GM19397 (cell line): Measurements from ENCODE around the gene TBPL1.
"Not testable (repeated sequence)": the region's sequence is repeated elsewhere in the genome, so short reads cannot be mapped to it uniquely, and the experiment has no call there.

Experiments used
- ATAC-seq: cut with Tn5 transposase; IDR thresholded peaks from one replicate; pipeline ENCODE4 v1.9.1; 2021; ENCODE audit warnings: mild to moderate bottlenecking, moderate library complexity; ENCODE audit not compliant: unreplicated experiment

TBPL1 gene

DNA sequence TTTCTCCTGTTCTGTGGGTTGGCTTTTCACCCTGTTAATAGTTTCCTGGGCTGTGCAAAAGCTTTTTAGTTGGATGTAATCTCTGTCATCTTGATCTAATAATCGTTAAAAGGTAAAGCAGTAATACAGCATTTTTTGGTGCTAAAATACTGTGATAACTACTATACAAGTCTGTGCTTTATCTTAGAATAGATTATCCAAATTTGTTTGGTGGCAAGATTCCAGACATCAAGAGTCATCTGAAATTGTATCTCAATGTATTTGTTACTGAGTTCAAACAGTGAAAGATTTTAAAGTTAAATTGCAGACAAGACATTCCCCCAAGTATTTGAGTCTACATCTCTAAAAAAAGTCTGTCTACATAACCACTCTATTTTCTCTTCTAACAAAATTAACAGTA is 18.8 kb downstream of the TBPL1 start:
- no peak for ATAC-seq

GRCh38 chr6:133972388-133972787 is 19.4 kb downstream of the TBPL1 start:
- ATAC-seq: no peak

DNA sequence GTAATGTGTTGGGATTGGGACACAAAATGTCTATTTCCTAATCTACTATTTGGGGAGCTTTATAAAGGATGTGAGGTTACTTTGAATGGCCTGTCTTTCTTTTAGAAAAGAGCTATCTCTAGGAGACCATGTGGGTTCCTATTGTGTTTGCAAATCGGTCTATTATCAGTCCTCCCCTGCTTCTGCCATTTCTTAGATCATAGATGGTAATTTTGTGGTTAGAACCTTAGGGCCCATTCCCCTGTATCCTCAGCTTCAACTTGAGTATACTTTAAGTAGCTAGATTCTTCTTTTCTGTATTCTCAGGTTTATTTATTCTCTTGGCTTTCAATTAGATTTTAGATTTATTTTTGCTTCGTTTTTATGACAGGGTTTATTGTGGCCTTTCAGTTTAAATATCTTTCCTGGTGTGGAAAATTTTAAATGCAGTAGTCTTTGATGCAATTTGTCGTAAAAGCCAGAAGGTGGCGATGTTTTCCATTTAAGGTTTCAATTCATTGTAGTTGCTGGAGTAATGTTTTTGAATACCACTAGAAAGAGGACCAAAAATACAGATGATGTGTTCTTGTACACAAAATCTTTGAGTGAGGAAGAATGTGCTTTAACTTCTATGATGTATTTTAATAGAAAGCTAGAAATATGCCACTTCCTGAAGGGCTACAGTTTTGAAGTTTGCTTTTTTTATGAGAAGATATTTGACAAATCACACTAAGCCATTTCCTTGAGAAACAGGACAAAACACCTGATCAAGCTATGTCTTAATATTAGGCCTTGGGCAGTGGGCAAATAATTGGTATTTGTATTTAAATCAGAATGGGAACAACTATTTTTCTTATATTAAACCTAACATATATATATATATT is 20.3 kb downstream of the TBPL1 start:
- no peak for ATAC-seq

GRCh38 chr6:133977983-133978895 is 25.2 kb downstream of the TBPL1 start:
- ATAC-seq: no peak

GRCh38 chr6:133978896-133979240 is 25.8 kb downstream of the TBPL1 start:
- no peak for ATAC-seq

GRCh38 chr6:133979269-133979963 is 26.4 kb downstream of the TBPL1 start:
- not testable (repeated sequence) for ATAC-seq

DNA sequence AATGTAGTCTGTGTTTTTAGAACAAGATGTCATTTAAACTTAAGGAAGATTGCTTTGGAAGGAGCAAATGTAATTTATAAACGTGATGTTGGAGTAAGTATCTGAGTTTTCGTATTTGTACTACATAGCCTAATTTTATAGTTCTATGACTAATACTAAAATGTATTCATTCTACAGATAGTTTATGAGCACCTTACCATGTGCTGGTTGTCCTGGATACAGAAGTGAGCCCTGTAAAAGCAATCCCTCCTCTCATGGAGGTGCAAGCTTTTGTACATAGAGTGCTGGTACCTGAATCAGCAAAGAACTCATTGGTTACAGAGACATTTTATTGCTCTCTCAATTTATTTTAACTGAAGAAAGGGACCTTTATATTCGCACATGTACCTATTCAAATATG is 27.1 kb downstream of the TBPL1 start:
- no peak for ATAC-seq

GRCh38 chr6:133983099-133983939 is 30.3 kb downstream of the TBPL1 start:
- no peak for ATAC-seq

DNA sequence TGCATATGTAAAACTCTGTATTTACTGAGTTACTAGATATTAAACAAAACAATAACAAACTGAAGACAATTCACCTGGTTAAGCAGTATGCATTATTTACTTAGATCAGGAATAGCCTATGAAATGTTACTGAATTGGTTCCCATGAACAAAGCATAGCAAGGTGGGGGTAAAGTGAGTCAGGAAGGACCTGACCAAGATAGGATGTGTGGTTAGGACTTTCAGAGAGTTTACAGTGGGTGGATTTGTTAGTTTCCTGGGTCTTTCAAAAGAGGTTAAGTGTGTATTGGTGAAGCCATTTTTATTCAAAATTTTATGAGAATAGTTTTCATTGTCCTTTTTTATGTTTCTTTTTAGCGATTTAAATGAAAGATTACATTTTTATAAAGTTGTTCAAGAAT is 32.9 kb downstream of the TBPL1 start:
- no peak for ATAC-seq

- no peak for ATAC-seq
Measured at GRCh38 chr6:133986942-133987341, 33.9 kb downstream of the TBPL1 start.

- no peak for ATAC-seq
Measured at GRCh38 chr6:133989525-133989924, 36.5 kb downstream of the TBPL1 start.

GRCh38 chr6:133990321-133990720 is 37.3 kb downstream of the TBPL1 start:
- no peak for ATAC-seq

- no peak for ATAC-seq
Measured at GRCh38 chr6:133991096-133991593, 38.1 kb downstream of the TBPL1 start.

DNA sequence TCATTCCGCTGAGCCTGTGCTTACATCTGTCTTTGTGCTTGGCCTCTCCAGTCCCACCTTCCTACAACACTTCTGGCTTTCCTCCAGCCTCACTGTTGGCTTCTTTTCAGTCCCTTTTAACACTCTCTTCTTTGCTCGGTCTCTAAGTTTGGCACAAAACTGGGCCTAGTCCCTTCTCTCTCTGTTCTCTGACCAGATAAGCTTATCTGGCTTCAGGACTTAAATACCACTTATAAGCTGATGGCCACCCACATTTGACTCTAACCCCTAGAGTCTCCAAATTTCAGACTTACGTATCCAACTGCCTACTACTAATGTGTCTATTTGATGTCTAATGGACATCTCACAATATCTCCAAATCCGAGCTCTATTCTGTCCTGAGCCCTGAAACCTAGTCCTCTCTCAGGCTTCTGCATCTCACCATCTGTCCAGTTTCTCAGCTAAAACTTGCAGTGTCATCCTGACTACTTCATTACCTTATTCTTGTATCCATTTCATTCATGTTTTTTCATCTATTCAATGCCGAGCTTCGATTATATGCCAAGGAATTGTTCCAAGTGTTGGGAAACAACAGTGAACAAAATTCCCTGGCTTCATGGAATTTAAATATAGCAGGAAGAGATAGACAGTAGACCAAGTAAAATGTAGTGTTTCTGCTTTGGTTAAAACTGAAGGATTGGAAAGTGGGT is 40.1 kb downstream of the TBPL1 start:
- no peak for ATAC-seq

- ATAC-seq: no peak
Measured at GRCh38 chr6:133995296-133995695, 42.3 kb downstream of the TBPL1 start.

DNA sequence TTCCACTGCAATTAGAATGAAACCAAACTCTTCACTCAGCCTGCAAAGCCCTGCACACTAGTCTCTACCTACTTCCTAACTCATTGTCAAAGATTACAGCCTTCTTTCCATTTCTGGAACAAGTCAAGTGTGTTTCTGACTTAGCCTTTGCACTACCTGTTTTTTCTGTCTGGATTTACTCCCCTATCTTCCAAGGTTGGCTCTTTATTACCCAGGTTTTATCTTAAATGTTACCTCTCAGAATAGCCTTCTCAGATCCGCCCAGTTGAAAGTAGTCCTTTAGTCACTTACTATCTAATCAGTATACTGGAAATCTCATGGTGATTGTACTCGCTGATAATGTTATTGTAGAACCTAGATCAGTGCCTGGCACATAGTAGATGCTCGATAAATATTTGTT is 42.7 kb downstream of the TBPL1 start:
- ATAC-seq: no peak

DNA sequence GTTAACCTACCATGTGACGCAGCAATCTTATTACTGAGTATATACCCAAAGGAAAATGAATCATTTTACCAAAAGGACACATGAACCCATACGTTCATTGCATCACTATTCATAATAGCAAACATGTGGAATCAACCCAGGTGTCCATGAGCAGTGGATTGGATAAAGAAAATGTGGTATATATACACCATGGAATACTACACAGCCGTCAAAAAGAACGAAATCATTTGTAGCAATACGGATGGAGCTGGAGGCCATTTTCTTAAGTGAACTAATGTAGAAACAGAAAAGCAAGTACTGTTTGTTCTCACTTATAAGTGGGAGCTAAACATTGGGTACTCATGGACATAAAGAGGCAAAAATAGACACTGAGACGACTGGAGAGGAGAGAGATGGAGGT is 44.2 kb downstream of the TBPL1 start:
- ATAC-seq: no peak

DNA sequence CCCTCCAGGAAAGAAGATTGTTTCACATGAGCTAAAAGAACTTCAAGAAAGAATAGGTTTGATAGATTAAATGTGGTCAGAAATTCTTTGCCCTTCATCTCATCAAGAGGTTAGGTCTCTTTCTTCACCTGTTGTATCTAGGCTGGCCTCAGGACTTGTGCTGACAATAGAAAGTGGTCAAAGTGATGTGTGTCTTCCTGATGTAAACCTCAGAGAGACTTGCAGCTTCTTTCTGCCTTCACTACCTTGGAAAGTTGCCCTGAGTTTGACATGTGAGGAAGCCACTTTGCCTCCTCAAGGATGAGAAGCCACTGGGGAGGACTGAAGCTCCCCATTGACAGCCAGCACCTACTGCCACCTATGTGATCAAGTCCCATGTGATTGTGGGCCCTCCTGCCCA is 46.3 kb downstream of the TBPL1 start:
- ATAC-seq: no peak

DNA sequence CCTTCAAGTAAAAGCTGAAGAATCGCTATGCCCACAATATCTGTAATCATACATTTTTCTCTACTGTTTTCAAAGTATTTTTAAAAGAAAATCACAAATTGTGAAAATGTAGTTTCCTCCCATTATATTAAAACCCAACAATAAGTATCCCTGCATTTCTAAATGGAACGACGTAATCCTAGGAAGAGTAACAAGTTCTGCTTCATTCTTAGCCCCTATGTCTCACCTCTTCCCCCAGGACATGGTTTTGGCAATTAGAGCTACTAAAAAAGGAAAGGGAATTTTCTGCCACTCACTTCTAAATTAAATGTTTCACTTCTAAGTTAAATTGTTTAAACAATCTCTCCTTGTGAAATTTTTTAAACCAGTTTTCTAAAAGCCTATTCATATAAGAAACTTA is 47.4 kb downstream of the TBPL1 start:
- ATAC-seq: no peak

GRCh38 chr6:134002821-134003220 is 49.8 kb downstream of the TBPL1 start:
- ATAC-seq: no peak
